ENCODE data around the gene HOXB5.

Gene HOXB5

DNA sequence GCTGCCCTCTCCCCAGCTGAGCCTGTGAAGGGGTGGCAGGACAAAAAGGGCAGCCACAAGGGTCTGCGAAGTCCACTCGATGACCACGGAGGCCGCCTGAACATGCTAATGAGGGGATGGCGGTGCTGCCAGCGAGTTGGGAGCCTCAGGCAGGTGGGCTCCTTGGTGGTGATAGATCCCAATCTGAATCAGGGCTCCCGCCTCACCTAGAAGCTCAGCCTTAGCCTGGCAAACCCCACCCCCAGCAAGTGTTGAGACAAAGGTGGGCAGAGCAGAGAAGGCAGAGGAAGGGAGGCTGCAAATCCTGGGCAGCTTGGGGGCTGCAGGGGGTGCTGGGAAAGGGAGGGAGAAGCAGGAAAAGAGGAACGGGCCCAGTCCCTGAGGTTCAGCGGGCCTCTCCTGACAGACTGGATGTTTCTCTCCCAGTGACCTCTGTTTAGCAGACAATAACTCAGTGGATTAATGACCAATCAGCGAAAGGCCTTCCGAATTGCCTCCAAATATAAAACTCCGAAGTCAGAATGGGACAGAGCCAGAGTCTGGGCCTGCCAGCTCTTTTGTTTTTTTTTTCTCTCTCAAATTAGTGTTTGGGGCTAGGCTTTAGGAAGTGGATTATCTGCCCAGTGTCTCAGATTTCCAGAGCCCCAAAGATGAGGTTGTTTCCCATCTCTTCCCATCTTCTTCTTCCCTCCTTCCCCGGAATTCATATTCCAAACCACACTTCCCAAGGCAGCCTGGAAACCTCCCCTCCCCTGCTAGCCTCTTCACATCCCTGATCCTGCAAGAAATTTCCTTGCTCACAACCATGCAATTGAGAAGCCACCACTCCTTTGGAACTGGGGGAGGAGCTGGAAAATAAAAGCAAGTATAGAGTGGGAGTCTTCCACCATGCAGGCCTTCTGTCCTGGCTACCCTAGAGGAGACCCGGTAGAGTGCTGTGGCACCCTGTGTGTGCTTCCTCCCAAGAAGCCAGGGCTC, 33.5 kb downstream of the HOXB5 start:
- no peak overlapping the region for H3K27ac ChIP-seq (ENCODE audit: low read depth, low read length)
- no peaks in the 10 kb centered on the region for H3K79me2 ChIP-seq (ENCODE audit: control insufficient read depth, insufficient read depth, low read length, unreplicated experiment)
- no peaks in the 10 kb centered on the region for H3K4me1 ChIP-seq (ENCODE audit: control insufficient read depth, insufficient read depth, low read length, unreplicated experiment)
- H3K36me3 ChIP-seq (ENCODE audit: insufficient read depth, low read length), result no peaks in the 10 kb centered on the region
- peaks cover 96% of the 10 kb centered on the region for H3K27me3 ChIP-seq (ENCODE audit: insufficient read depth, low read length)
- H3K4me3 ChIP-seq (ENCODE audit: low read depth, low read length), result no peak overlapping the region
- no peak overlapping the region for H2AFZ ChIP-seq (ENCODE audit: low read length, unreplicated experiment)

DNA sequence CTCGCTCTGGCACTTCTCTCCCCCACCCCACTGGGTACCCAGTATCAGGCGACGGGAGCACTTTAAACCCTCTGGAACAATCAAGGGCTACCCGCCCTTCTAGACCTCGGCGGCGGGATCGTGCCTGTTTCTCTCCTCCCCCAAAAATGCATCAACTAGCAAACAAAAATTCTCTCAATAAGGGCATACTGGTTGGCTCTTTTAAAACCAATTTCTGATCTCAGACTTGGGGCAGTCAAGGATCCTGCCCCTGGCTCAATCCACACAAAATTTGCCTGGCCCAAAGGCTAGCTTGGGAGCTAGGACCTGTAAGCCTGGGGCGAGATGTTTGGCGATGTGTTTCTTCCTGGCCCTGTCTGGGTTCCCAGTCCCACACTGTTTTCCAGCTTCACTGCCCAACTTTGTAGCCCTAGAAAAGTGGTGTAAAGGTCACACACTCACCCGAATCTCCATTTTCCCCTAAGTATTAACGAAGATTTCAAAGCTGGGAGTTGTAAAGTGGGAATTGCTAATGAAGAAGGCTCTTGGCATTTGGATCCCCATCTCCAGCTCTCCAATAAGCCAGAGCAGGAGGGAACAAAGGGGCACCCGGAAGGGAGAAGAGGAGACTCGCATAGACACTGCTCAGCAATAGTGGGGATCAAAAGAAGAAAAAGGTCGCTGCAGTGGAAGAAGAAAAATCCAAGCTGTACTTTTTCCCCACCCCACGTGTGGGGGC, 34.3 kb downstream of the HOXB5 start:
- H3K27me3 ChIP-seq (ENCODE audit: insufficient read depth, low read length), result peaks cover 96% of the 10 kb centered on the region
- no peaks in the 10 kb centered on the region for H3K4me1 ChIP-seq (ENCODE audit: control insufficient read depth, insufficient read depth, low read length, unreplicated experiment)

DNA sequence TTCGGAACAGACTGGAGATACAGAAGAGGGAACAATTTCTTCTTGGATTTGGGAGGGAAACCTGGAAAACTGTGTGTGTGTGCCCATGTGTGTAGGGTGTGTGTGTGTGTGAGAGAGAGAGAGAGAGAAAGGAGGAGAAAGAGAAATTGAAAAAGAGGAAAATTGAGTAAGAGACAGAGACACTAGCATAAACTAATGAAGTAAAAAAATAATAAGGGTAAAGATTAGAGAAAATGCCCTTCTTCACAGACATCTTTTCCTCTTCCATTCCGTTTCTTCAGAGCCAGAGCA, 34.8 kb downstream of the HOXB5 start:
- Histone ChIP-seq H3K27ac (ENCODE audit: low read depth, low read length) (no peak overlapping the region), H3K79me2 (ENCODE audit: control insufficient read depth, insufficient read depth, low read length, unreplicated experiment) (no peaks in the 10 kb centered on the region), H3K4me1 (ENCODE audit: control insufficient read depth, insufficient read depth, low read length, unreplicated experiment) (no peaks in the 10 kb centered on the region), H3K4me3 (ENCODE audit: low read depth, low read length) (no peak overlapping the region), H3K27me3 (ENCODE audit: insufficient read depth, low read length) (peaks cover 96% of the 10 kb centered on the region), H3K36me3 (ENCODE audit: insufficient read depth, low read length) (no peaks in the 10 kb centered on the region), H2AFZ (ENCODE audit: low read length, unreplicated experiment) (no peak overlapping the region)

More for the DNA sequence above, 34.3 kb downstream of the HOXB5 start:
- Histone ChIP-seq H3K27ac (ENCODE audit: low read depth, low read length) (no peak overlapping the region), H3K79me2 (ENCODE audit: control insufficient read depth, insufficient read depth, low read length, unreplicated experiment) (no peaks in the 10 kb centered on the region), H2AFZ (ENCODE audit: low read length, unreplicated experiment) (no peak overlapping the region), H3K36me3 (ENCODE audit: insufficient read depth, low read length) (no peaks in the 10 kb centered on the region), H3K4me3 (ENCODE audit: low read depth, low read length) (no peak overlapping the region)

DNA sequence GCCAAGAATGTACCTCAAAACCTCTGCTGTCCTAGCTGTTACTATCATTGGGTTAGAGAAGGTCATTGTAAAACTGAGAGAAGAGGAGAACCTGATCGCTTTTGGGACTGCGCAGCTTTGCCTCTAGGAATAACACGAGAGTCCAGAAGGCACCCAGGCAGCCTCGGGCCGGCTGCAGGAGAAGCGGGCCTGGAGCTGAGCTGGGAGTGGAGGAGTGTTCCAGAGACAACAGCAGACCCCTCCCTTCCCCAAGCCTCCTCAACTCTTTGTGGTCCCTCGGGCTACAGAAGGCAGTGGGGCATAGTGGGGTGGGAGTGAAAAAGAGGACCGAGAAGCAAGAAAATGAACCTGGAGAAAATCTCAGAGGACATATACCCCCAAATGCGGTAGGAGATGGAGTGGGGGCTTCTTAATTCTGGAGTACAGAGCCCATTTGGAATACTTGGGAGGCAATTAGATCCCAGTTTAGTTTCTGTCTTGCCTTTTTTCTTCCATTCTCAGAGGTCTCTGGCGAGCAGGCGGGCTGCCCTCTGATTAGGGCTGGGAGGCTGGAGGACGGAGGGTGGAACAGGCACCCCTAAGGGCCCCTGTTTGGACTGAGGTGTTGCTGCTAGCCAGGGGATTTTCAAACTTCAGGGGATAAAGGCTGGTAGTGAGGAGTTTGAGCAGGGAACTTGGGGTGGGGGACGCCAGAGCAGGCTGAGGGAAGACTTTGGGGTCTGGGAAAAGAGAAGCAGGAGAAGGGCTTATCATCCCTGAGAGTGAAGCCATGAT, 35.3 kb downstream of the HOXB5 start:
- Histone ChIP-seq H2AFZ (ENCODE audit: low read length, unreplicated experiment) (no peak overlapping the region), H3K36me3 (ENCODE audit: insufficient read depth, low read length) (no peaks in the 10 kb centered on the region), H3K79me2 (ENCODE audit: control insufficient read depth, insufficient read depth, low read length, unreplicated experiment) (no peaks in the 10 kb centered on the region), H3K4me3 (ENCODE audit: low read depth, low read length) (no peak overlapping the region), H3K27me3 (ENCODE audit: insufficient read depth, low read length) (peaks cover 96% of the 10 kb centered on the region), H3K27ac (ENCODE audit: low read depth, low read length) (no peak overlapping the region), H3K4me1 (ENCODE audit: control insufficient read depth, insufficient read depth, low read length, unreplicated experiment) (no peaks in the 10 kb centered on the region)

DNA sequence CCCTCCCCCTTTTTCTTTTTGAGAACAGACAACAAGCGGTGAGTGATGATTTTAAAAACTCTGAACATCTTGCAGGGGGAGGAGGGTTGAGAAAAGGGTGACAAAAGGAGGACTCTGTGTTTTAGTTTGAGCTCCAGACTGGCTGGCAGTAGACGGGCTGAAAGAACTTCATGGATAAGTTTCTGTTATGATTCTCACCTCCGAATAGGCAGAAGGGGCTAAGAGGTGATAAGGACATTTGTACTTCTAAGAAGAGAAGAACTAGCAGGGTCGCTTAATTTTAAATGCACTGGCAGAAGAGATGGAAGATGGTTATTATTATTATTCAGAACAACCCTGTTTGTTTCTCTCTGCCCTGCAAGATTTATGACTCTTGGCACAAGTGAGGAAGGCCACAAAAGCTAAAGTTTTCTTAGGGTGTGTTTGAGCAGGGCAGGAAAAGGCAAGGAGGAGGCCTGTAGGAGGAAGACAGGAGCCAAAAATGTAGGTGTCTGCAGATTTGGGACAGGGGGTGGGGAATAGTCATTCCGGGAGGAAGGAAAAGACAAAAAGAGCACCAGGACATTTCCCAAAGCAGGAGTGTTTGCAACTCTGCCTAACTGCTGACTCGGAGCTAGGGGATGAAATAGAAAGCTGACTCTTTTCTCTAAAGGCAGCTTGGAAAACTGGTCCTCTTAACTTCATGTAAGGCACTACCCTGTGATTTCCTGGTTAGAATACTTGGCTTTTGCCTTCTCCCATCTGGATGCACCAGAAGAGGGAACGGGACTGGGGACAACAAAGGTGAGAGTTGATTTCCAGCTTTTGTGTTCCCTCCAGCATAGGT, 36.8 kb downstream of the HOXB5 start:
- Histone ChIP-seq H3K4me1 (ENCODE audit: control insufficient read depth, insufficient read depth, low read length, unreplicated experiment) (no peaks in the 10 kb centered on the region), H3K36me3 (ENCODE audit: insufficient read depth, low read length) (no peaks in the 10 kb centered on the region), H3K27me3 (ENCODE audit: insufficient read depth, low read length) (peaks cover 96% of the 10 kb centered on the region)

DNA sequence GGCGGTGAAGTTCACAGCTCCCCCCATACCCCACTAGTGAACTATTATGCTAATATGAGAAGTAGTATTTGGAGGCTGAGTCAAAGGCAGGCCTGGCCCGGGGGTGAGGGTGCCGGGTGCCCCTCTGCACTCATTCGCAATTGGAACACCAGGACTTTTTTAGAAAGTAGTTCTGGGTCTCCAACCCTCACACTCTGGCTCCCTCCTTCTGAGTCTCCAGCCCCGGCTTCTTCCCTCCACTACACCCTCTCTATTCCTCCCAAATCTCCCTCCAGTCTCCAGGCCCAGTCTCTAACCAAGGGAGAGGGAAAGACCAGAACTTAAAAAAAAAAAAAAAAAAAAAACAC, 37.4 kb downstream of the HOXB5 start:
- Histone ChIP-seq H3K79me2 (ENCODE audit: control insufficient read depth, insufficient read depth, low read length, unreplicated experiment) (no peaks in the 10 kb centered on the region), H2AFZ (ENCODE audit: low read length, unreplicated experiment) (no peak overlapping the region), H3K27me3 (ENCODE audit: insufficient read depth, low read length) (peaks cover 96% of the 10 kb centered on the region), H3K4me1 (ENCODE audit: control insufficient read depth, insufficient read depth, low read length, unreplicated experiment) (no peaks in the 10 kb centered on the region), H3K27ac (ENCODE audit: low read depth, low read length) (no peak overlapping the region), H3K36me3 (ENCODE audit: insufficient read depth, low read length) (no peaks in the 10 kb centered on the region), H3K4me3 (ENCODE audit: low read depth, low read length) (no peak overlapping the region)

More for the DNA sequence above, 36.8 kb downstream of the HOXB5 start:
- Histone ChIP-seq H3K4me3 (ENCODE audit: low read depth, low read length) (no peak overlapping the region), H3K27ac (ENCODE audit: low read depth, low read length) (no peak overlapping the region), H2AFZ (ENCODE audit: low read length, unreplicated experiment) (no peak overlapping the region), H3K79me2 (ENCODE audit: control insufficient read depth, insufficient read depth, low read length, unreplicated experiment) (no peaks in the 10 kb centered on the region)

DNA sequence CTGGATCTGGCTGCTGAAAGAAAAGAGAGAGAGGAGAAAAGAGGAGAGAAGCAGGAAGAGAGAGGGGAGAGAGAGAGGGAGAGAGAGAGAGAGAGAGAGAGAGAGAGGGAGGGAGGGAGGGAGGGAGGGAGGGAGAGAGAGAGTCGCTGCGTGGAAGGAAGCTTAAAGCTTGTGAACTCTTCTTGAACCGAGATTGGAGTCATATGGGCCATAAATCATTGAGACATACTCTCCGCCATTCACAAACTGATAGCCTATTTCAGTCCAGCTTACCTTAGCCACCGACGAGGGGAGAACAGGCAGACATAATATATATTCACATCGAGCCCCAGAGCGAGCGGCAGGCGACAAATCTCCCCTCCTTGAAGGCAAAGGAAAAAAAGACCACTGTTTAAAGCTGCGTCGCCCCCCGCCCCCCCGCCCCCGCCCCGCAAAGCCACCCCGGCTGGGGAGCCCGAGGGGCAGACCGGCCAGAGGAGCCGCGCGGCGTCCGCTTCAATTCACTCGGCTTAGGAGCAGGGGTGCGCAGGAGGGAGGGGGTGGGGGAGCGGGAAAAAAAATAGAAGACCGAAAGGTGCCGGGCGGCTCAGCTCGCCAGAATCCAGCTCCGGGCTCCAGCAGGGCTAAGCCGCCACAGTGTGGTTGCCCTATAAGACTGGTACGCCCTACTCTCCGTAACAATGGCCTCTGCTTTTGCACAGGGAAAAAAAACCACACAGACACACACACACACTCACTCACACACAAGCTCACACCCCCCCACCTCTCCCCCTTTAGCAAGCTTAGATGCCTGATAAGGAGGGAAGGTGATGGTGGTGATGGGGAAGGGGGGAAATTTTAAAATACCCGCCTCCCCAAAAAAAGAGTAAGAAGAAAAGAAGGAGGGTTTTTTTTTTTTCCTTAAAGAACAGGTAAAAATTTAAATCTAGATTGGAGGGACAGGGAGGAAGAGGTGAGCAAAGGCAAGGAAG, 38.0 kb downstream of the HOXB5 start:
- Histone ChIP-seq H3K27ac (ENCODE audit: low read depth, low read length) (no peak overlapping the region), H2AFZ (ENCODE audit: low read length, unreplicated experiment) (no peak overlapping the region), H3K4me3 (ENCODE audit: low read depth, low read length) (no peak overlapping the region), H3K4me1 (ENCODE audit: control insufficient read depth, insufficient read depth, low read length, unreplicated experiment) (no peaks in the 10 kb centered on the region), H3K36me3 (ENCODE audit: insufficient read depth, low read length) (no peaks in the 10 kb centered on the region), H3K79me2 (ENCODE audit: control insufficient read depth, insufficient read depth, low read length, unreplicated experiment) (no peaks in the 10 kb centered on the region), H3K27me3 (ENCODE audit: insufficient read depth, low read length) (peaks cover 98% of the 10 kb centered on the region)

DNA sequence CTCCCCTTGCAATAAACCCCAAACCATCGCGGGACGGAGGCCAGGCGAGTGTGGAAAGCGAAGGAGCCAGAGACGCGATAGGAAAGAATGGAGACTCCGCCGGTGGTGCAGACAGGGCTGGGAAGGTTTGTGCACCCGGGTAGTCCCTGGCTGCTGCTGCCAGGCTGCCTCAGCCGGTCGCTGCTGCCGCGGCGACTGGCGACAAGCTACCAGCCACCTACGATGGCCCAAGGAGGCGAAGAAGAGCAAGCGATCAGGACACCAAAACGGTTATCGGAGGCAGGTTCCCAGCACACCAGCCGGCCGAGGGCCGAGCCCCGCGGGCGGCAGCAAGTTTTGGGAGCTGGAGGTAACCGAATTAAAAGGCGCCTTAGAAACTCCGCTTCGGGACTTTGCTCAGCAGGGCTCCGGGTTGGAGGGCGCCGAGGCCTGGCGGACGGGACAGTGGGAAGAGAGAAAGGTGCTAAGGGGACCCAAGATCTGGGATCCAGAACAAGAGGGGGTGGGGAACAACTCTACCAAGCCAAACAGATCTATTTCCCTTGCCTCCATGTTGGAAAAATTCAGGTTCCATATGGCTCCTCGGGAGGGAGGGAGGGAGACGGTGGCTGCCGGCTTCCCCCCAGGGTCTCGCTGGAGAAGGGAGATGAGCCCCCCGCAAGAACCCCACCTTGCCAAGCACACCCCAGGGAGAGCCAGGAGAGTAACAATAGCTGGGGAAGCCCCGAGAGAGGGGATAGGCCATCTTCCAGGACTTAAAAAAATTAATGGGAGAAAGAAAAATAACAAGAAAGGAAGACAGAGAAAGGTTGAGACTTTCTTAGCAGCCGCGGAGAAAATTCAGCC, 38.9 kb downstream of the HOXB5 start:
- H3K4me3 ChIP-seq (ENCODE audit: low read depth, low read length), result no peak overlapping the region

DNA sequence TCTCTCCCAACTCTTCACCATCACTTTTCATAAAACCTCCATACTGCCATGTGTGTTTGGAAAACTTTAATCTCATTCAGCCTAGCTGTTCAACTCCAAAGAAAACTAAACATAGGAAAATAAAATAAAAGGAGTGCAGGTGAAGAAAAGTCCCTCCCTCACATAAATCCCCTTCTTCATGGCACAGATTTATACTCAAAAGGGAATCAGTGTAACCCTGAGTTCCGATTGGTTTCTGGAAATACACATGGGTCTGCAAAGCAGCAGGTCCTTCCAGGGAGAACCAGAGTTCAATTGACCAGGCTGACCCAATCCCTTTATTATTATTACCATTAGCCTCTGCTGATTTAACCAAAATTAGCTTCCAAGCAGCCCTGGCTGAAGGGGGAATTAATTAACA, 39.8 kb downstream of the HOXB5 start:
- H3K36me3 ChIP-seq (ENCODE audit: insufficient read depth, low read length), result no peaks in the 10 kb centered on the region
- peaks cover 98% of the 10 kb centered on the region for H3K27me3 ChIP-seq (ENCODE audit: insufficient read depth, low read length)
- H3K4me1 ChIP-seq (ENCODE audit: control insufficient read depth, insufficient read depth, low read length, unreplicated experiment), result no peaks in the 10 kb centered on the region
- no peak overlapping the region for H3K4me3 ChIP-seq (ENCODE audit: low read depth, low read length)
- H2AFZ ChIP-seq (ENCODE audit: low read length, unreplicated experiment), result no peak overlapping the region
- no peak overlapping the region for H3K27ac ChIP-seq (ENCODE audit: low read depth, low read length)
- H3K79me2 ChIP-seq (ENCODE audit: control insufficient read depth, insufficient read depth, low read length, unreplicated experiment), result no peaks in the 10 kb centered on the region

More for the DNA sequence above, 38.9 kb downstream of the HOXB5 start:
- Histone ChIP-seq H3K36me3 (ENCODE audit: insufficient read depth, low read length) (no peaks in the 10 kb centered on the region), H3K4me1 (ENCODE audit: control insufficient read depth, insufficient read depth, low read length, unreplicated experiment) (no peaks in the 10 kb centered on the region), H2AFZ (ENCODE audit: low read length, unreplicated experiment) (no peak overlapping the region), H3K79me2 (ENCODE audit: control insufficient read depth, insufficient read depth, low read length, unreplicated experiment) (no peaks in the 10 kb centered on the region), H3K27me3 (ENCODE audit: insufficient read depth, low read length) (peaks cover 98% of the 10 kb centered on the region), H3K27ac (ENCODE audit: low read depth, low read length) (no peak overlapping the region)
